Sigmoid colon (tissue), 3 donors: ENCODE results near the gene ECE1.

Source experiments
- POLR2A ChIP-seq, 2 donors: fragments of 450-650 bp; IDR thresholded peaks; one replicate each; pipeline ENCODE4 v1.6.1; 2016; ENCODE audit warnings: antibody characterized with exemption in 2 of 2, mild to moderate bottlenecking in 2 of 2, moderate library complexity in 2 of 2
- TF ChIP-seq, protein P1 (sequence below), 4 experiments: fragments of 450-650 bp in 3 of 4; fragments of 200-600 bp in 1 of 4; IDR thresholded peaks; one replicate each; pipeline ENCODE4 v1.5.1; 2016 to 2019; ENCODE audit warnings: antibody characterized with exemption in 4 of 4, mild to moderate bottlenecking in 3 of 4, moderate library complexity in 2 of 4

DNA sequence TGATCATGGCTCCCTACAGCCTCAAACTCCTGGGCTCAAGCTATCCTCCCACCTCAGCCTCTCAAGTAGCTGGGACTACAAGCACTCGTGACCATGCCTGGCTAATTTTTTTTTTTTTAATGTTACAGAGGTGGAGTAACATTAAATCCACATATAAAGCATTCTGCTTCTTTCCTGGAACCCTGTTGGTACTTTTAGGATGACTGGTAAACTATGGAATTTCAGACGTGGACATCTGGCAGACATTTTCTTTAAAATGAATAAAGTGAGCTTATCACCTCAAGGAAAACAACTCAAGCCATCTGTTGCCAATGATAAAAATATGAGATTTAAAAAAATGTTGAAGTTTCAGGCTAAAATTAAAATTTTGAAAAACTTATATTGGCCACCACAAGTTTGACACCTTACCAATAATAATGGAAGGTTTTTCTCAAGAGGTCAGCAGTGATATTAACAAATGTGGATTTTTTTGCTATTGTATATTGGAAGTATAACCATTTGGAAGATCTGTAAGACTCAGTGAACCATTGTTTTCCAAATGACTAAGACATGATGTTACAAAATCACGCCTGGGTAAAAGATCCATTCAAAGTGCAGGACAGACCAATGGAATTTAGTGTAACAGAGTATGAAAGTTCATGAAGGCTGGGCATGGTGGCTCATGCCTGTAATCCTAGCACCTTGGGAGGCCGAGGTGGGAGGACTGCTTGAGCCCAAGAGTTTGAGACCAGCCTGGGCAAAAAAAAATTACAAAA, 60.8 kb downstream of the ECE1 start:
- no peak for TF ChIP-seq POLR2A (IDR thresholded peaks at IDR 0.05)
- TF ChIP-seq, protein P1, sequence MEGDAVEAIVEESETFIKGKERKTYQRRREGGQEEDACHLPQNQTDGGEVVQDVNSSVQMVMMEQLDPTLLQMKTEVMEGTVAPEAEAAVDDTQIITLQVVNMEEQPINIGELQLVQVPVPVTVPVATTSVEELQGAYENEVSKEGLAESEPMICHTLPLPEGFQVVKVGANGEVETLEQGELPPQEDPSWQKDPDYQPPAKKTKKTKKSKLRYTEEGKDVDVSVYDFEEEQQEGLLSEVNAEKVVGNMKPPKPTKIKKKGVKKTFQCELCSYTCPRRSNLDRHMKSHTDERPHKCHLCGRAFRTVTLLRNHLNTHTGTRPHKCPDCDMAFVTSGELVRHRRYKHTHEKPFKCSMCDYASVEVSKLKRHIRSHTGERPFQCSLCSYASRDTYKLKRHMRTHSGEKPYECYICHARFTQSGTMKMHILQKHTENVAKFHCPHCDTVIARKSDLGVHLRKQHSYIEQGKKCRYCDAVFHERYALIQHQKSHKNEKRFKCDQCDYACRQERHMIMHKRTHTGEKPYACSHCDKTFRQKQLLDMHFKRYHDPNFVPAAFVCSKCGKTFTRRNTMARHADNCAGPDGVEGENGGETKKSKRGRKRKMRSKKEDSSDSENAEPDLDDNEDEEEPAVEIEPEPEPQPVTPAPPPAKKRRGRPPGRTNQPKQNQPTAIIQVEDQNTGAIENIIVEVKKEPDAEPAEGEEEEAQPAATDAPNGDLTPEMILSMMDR (IDR thresholded peaks at IDR 0.05) = no peak
